Frontal cortex (tissue), 4 donors: ENCODE data around the gene SPON1. TPM values are rescaled to one million over a fixed set of nuclear protein-coding genes. Genes with fewer than 3 reads are reported as not detected.
A peak's percentile ranks its signal among the peaks of the same experiment; 100 is the strongest.
"Not testable (repeated sequence)": the region's sequence is repeated elsewhere in the genome, so short reads cannot be mapped to it uniquely, and the experiment has no call there.

ENCODE experiments used
- DNase-seq, 2 donors: peaks; one replicate each; pipeline ENCODE4 v3.0.0; 2012; ENCODE audit warnings: low spot score in 2 of 2
- FAIRE-seq: peaks from 2 replicates; lab custom pipeline; 2012; peaks lifted over from hg19 to GRCh38; lab: Jason Lieb, UNC
- total RNA-seq: library from RNA; depleted of rRNA; stranded (reverse); fragments of >200 nt; gene quantifications from one replicate; pipeline ENCODE4 v1.2.3, GENCODE V29; 2014
- donor health status: control.
- donor health status: control.
- donor health status: control.

SPON1 gene
- total RNA-seq, 1 donor from 2014 or later = 33.4 TPM

- FAIRE-seq = no peak
- no peak for DNase-seq
Observed at GRCh38 chr11:14254533-14255237, 292.2 kb downstream of the SPON1 start.

- FAIRE-seq (no peak), DNase-seq (no peak)
Observed at GRCh38 chr11:14255238-14255534, 292.7 kb downstream of the SPON1 start.

GRCh38 chr11:14258221-14258935 is 295.9 kb downstream of the SPON1 start:
- DNase-seq (no peak), FAIRE-seq (no peak)

- FAIRE-seq (no peak), DNase-seq (no peak)
Observed at GRCh38 chr11:14259186-14259784, 296.8 kb downstream of the SPON1 start.

- no peak for DNase-seq
- FAIRE-seq = no peak
Observed at GRCh38 chr11:14259878-14260277, 297.4 kb downstream of the SPON1 start.

GRCh38 chr11:14261066-14261465 is 298.5 kb downstream of the SPON1 start:
- DNase-seq (no peak), FAIRE-seq (no peak)

- FAIRE-seq (no peak), DNase-seq (no peak)
Observed at GRCh38 chr11:14262271-14262846, 299.8 kb downstream of the SPON1 start.

GRCh38 chr11:14264966-14265365 is 302.4 kb downstream of the SPON1 start:
- DNase-seq (no peak), FAIRE-seq (no peak)

- no peak for FAIRE-seq
Observed at GRCh38 chr11:14266622-14267021, 304.1 kb downstream of the SPON1 start.

GRCh38 chr11:14267861-14268635 is 305.5 kb downstream of the SPON1 start:
- FAIRE-seq (no peak), DNase-seq (no peak)

More at GRCh38 chr11:14266622-14267021, 304.1 kb downstream of the SPON1 start:
- DNase-seq = no peak

- DNase-seq = no peak
- no peak for FAIRE-seq
Observed at GRCh38 chr11:14269692-14270573, 307.4 kb downstream of the SPON1 start.

GRCh38 chr11:14270690-14271542 is 308.4 kb downstream of the SPON1 start:
- DNase-seq = peak; percentile 34 to 41
- no peak for FAIRE-seq

GRCh38 chr11:14273895-14274294 is 311.4 kb downstream of the SPON1 start:
- DNase-seq (no peak), FAIRE-seq (no peak)

- FAIRE-seq (no peak), DNase-seq (no peak)
Observed at GRCh38 chr11:14275076-14275475, 312.6 kb downstream of the SPON1 start.

GRCh38 chr11:14278869-14279268 is 316.3 kb downstream of the SPON1 start:
- not testable (repeated sequence) for FAIRE-seq, DNase-seq

GRCh38 chr11:14288189-14288935 is 325.8 kb downstream of the SPON1 start:
- DNase-seq (no peak), FAIRE-seq (no peak)

GRCh38 chr11:14290422-14290821 is 327.9 kb downstream of the SPON1 start:
- DNase-seq (no peak), FAIRE-seq (no peak)

GRCh38 chr11:14299921-14300320 is 337.4 kb downstream of the SPON1 start:
- DNase-seq = no peak
- no peak for FAIRE-seq
